H9 (cell line): ENCODE data around the gene KY. TPM values are rescaled to one million over a fixed set of nuclear protein-coding genes. Genes with fewer than 3 reads are reported as not detected.

ENCODE experiments used
- DNase-seq: peaks from one replicate; pipeline ENCODE4 v3.0.0-alpha.2; 2017
- H2AFZ ChIP-seq: one replicate; pipeline ENCODE4 v1.6.1; 2013; ENCODE audit warnings: mild to moderate bottlenecking, low read length, control low read depth, moderate library complexity
- H2AK5ac ChIP-seq: 2 replicates; pipeline ENCODE4 v1.6.1; 2013; ENCODE audit warnings: low read length, control low read depth, mixed read lengths; ENCODE audit not compliant: insufficient read length
- H2BK120ac ChIP-seq: one replicate; pipeline ENCODE4 v1.6.1; 2013; ENCODE audit warnings: low read depth, mild to moderate bottlenecking, low read length, control low read depth, inconsistent platforms; ENCODE audit not compliant: poor library complexity, severe bottlenecking
- H2BK12ac ChIP-seq: 2 replicates; pipeline ENCODE4 v1.6.1; 2013; ENCODE audit warnings: low read length, control low read depth, mixed read lengths, low read depth; ENCODE audit not compliant: insufficient read length
- H2BK15ac ChIP-seq: 2 replicates; pipeline ENCODE4 v1.6.1; 2013; ENCODE audit warnings: low read depth, low read length, control low read depth
- H2BK20ac ChIP-seq: one replicate; pipeline ENCODE4 v1.6.1; 2013; ENCODE audit warnings: low read depth, mild to moderate bottlenecking, low read length, control low read depth, inconsistent platforms; ENCODE audit not compliant: poor library complexity, severe bottlenecking
- H2BK5ac ChIP-seq: 2 replicates; pipeline ENCODE4 v1.6.1; 2013; ENCODE audit warnings: low read length, control low read depth, mixed read lengths; ENCODE audit not compliant: insufficient read length
- H3K14ac ChIP-seq: 2 replicates; pipeline ENCODE4 v1.6.1; 2013; ENCODE audit warnings: low read length, control low read depth; ENCODE audit not compliant: insufficient read depth
- H3K18ac ChIP-seq: 2 replicates; pipeline ENCODE4 v1.6.1; 2013; ENCODE audit warnings: low read depth, mild to moderate bottlenecking, mixed read lengths, low read length, control low read depth; ENCODE audit not compliant: insufficient read length
- H3K23ac ChIP-seq: 2 replicates; pipeline ENCODE4 v1.6.1; 2013; ENCODE audit warnings: low read length, control low read depth, mixed read lengths, low read depth; ENCODE audit not compliant: insufficient read length
- H3K23me2 ChIP-seq: 2 replicates; pipeline ENCODE4 v1.6.1; 2013; ENCODE audit warnings: low read depth, mild to moderate bottlenecking, mixed read lengths, low read length, control low read depth; ENCODE audit not compliant: insufficient read length, poor library complexity, severe bottlenecking
- H3K27ac ChIP-seq: 2 replicates; pipeline ENCODE4 v1.5.1; 2013; ENCODE audit warnings: low read length, control low read depth, mixed read lengths, low read depth; ENCODE audit not compliant: insufficient read length
- H3K27me3 ChIP-seq: 2 replicates; pipeline ENCODE4 v1.6.1; 2013; ENCODE audit warnings: low read length, control low read depth, inconsistent platforms; ENCODE audit not compliant: insufficient read depth
- H3K4ac ChIP-seq: 2 replicates; pipeline ENCODE4 v1.6.1; 2013; ENCODE audit warnings: low read depth, mild to moderate bottlenecking, control low read depth, inconsistent platforms, low read length, moderate library complexity
- H3K4me1 ChIP-seq: 2 replicates; pipeline ENCODE4 v1.6.1; 2013; ENCODE audit warnings: low read length, control low read depth, inconsistent platforms; ENCODE audit not compliant: insufficient read depth
- H3K4me2 ChIP-seq: 2 replicates; pipeline ENCODE4 v1.6.1; 2013; ENCODE audit warnings: low read length, control low read depth, mixed read lengths; ENCODE audit not compliant: insufficient read length, insufficient read depth
- H3K56ac ChIP-seq: 2 replicates; pipeline ENCODE4 v1.6.1; 2013; ENCODE audit warnings: low read depth, mild to moderate bottlenecking, mixed read lengths, low read length, control low read depth; ENCODE audit not compliant: insufficient read length
- H3K79me1 ChIP-seq: 2 replicates; pipeline ENCODE4 v1.6.1; 2013; ENCODE audit warnings: low read depth, mild to moderate bottlenecking, moderate library complexity, low read length, control low read depth, inconsistent platforms; ENCODE audit not compliant: insufficient read depth, poor library complexity, severe bottlenecking
- H3K79me2 ChIP-seq: 2 replicates; pipeline ENCODE4 v1.6.1; 2013; ENCODE audit warnings: low read length, control low read depth, inconsistent platforms; ENCODE audit not compliant: insufficient read depth
- H3K9ac ChIP-seq: 2 replicates; pipeline ENCODE4 v1.6.1; 2013; ENCODE audit warnings: low read length, control low read depth, mixed read lengths; ENCODE audit not compliant: insufficient read length; ENCODE audit errors: extremely low read depth
- H3K9me3 ChIP-seq: one replicate; pipeline ENCODE4 v1.6.1; 2013; ENCODE audit warnings: low read depth, low read length, inconsistent platforms; ENCODE audit not compliant: control insufficient read depth
- H3T11ph ChIP-seq: one replicate; pipeline ENCODE4 v1.6.1; 2013; ENCODE audit warnings: mild to moderate bottlenecking, low read length, control low read depth, inconsistent platforms
- H4K20me1 ChIP-seq: one replicate; pipeline ENCODE4 v1.6.1; 2013; ENCODE audit not compliant: control insufficient read depth, insufficient read length, insufficient read depth
- H4K5ac ChIP-seq: 2 replicates; pipeline ENCODE4 v1.6.1; 2013; ENCODE audit warnings: low read depth, mild to moderate bottlenecking, mixed read lengths, low read length, control low read depth; ENCODE audit not compliant: insufficient read length
- H4K8ac ChIP-seq: replicated peaks from 2 replicates; pipeline ENCODE4 v1.6.1; 2013; ENCODE audit warnings: low read length, control low read depth, mixed read lengths, low read depth; ENCODE audit not compliant: insufficient read length
- H4K91ac ChIP-seq: 2 replicates; pipeline ENCODE4 v1.6.1; 2013; ENCODE audit warnings: low read depth, mild to moderate bottlenecking, moderate library complexity, mixed read lengths, low read length, control low read depth; ENCODE audit not compliant: insufficient read length
- H3K27ac Mint-ChIP-seq, 3 experiments: 2 replicates in 2 of 3; 3 replicates in 1 of 3; pipeline ENCODE4 v1.8.0; 2020 to 2021; ENCODE audit warnings: mixed read lengths in 3 of 3, mild to moderate bottlenecking in 1 of 3, moderate library complexity in 1 of 3
- H3K27me3 Mint-ChIP-seq: 2 replicates; pipeline ENCODE4 v1.8.0; 2021; ENCODE audit warnings: low read depth, mild to moderate bottlenecking, moderate library complexity, mixed read lengths
- H3K36me3 Mint-ChIP-seq, 3 experiments: 2 replicates in 2 of 3; 3 replicates in 1 of 3; pipeline ENCODE4 v1.8.0; 2020 to 2021; ENCODE audit warnings: low read depth in 3 of 3, mixed read lengths in 3 of 3; ENCODE audit not compliant: insufficient read depth in 1 of 3
- H3K4me1 Mint-ChIP-seq, 2 experiments: 2 replicates each; pipeline ENCODE4 v1.8.0; 2020; ENCODE audit warnings: mixed read lengths in 2 of 2
- H3K4me3 Mint-ChIP-seq, 2 experiments: 2 replicates in 1 of 2; 3 replicates in 1 of 2; pipeline ENCODE4 v1.8.0; 2020 to 2021; ENCODE audit warnings: mild to moderate bottlenecking in 2 of 2, mixed read lengths in 2 of 2, moderate library complexity in 1 of 2
- H3K9me3 Mint-ChIP-seq, 2 experiments: 2 replicates in 1 of 2; 3 replicates in 1 of 2; pipeline ENCODE4 v1.8.0; 2020; ENCODE audit warnings: mild to moderate bottlenecking in 2 of 2, mixed read lengths in 2 of 2, moderate library complexity in 1 of 2
- WGBS: extraction: QIAGEN DNeasy Blood & Tissue Kit; methylation state at CpG from one replicate; pipeline ENCODE4 v1.1.7; 2013; ENCODE audit warnings: missing lambda C conversion rate, low lambda C conversion rate, mixed read lengths; ENCODE audit not compliant: insufficient read length; ENCODE audit errors: extremely low coverage; 5-methylcytosine and 5-hydroxymethylcytosine counted together
- total RNA-seq: library from RNA; stranded (reverse); gene quantifications from 2 replicates; pipeline ENCODE4 v1.2.1, GENCODE V29; 2021
- TF ChIP-seq, protein P1 (sequence below): fragments of 200-600 bp; sonication (generic); conservative IDR thresholded peaks from 3 replicates; pipeline ENCODE4 v1.8.0; 2021; ENCODE audit warnings: antibody characterized with exemption, mild to moderate bottlenecking

Gene KY
- total RNA-seq, 1 experiment from 2014 or later = not detected

DNA sequence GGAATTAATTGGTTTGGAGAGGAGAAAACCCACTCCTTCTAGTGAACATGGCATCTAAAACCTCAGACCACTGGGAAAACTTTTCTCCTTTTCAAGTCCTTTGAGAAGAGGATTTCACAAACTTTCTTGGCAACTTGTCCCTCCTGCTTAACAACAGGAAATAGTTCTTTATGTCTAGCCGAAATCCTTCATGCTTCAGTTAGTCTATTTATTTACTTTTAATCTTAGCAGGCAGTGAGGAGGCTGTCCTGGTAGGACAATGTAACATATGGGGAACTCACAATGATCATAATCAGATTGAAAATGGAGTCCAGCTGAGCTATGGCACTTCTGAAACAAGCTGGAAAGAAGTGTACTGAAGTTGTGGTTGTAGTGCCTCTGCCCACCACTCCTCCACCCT lies 50.6 kb downstream of the KY start:
- Histone ChIP-seq H3K4me2 (no peak overlapping the region), H2AFZ (no peak overlapping the region)

More for the DNA sequence above, 50.6 kb downstream of the KY start:
- Mint-ChIP-seq H3K36me3 (no peaks in the 10 kb centered on the region), H3K9me3 (no peaks in the 10 kb centered on the region), H3K27me3 (peaks cover 38% of the 10 kb centered on the region), H3K4me1 (peaks cover 11 to 16% of the 10 kb centered on the region in 2 experiments), H3K4me3 (no peak overlapping the region), H3K27ac (no peak overlapping the region)
- no peak overlapping the region for H2BK120ac ChIP-seq
- H3K9me3 ChIP-seq = no peaks in the 10 kb centered on the region
- no peak overlapping the region for H3K27ac ChIP-seq
- H3K27me3 ChIP-seq = no peaks in the 10 kb centered on the region; the same call in 1 of the 2 replicates
- TF ChIP-seq, protein P1, sequence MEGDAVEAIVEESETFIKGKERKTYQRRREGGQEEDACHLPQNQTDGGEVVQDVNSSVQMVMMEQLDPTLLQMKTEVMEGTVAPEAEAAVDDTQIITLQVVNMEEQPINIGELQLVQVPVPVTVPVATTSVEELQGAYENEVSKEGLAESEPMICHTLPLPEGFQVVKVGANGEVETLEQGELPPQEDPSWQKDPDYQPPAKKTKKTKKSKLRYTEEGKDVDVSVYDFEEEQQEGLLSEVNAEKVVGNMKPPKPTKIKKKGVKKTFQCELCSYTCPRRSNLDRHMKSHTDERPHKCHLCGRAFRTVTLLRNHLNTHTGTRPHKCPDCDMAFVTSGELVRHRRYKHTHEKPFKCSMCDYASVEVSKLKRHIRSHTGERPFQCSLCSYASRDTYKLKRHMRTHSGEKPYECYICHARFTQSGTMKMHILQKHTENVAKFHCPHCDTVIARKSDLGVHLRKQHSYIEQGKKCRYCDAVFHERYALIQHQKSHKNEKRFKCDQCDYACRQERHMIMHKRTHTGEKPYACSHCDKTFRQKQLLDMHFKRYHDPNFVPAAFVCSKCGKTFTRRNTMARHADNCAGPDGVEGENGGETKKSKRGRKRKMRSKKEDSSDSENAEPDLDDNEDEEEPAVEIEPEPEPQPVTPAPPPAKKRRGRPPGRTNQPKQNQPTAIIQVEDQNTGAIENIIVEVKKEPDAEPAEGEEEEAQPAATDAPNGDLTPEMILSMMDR = no peak
- H3K18ac ChIP-seq = no peak overlapping the region
- no peak for DNase-seq
- H2BK20ac ChIP-seq = no peak overlapping the region
- no peak overlapping the region for H2BK15ac ChIP-seq
- H3K23me2 ChIP-seq = no peaks in the 10 kb centered on the region
- H4K20me1 ChIP-seq = peaks cover 2% of the 10 kb centered on the region
- no peaks in the 10 kb centered on the region for H3K4me1 ChIP-seq
- no peak overlapping the region for H2BK12ac ChIP-seq
- H3K14ac ChIP-seq = no peak overlapping the region
- no CpG with 5 or more reads among the region's 1 CpG for WGBS
- no peak overlapping the region for H2AK5ac ChIP-seq
- H3K79me2 ChIP-seq = no peaks in the 10 kb centered on the region
- no peak overlapping the region for H3K56ac ChIP-seq
- no peaks in the 10 kb centered on the region for H3K79me1 ChIP-seq
- no peak overlapping the region for H3K4ac ChIP-seq
- H3T11ph ChIP-seq = no peak overlapping the region
- no peak overlapping the region for H3K9ac ChIP-seq
- no peak overlapping the region for H4K91ac ChIP-seq
- no peak overlapping the region for H2BK5ac ChIP-seq
- no peak overlapping the region for H4K5ac ChIP-seq
- no peak overlapping the region for H3K23ac ChIP-seq
- H4K8ac ChIP-seq = no peak overlapping the region
